ENCODE results near the gene CPXM2. TPM values are rescaled to one million over a fixed set of nuclear protein-coding genes. Genes with fewer than 3 reads are reported as not detected.

CPXM2 gene
- polyA plus RNA-seq, 1 donor (not counting 4 experiments of a cell fraction or from before 2014, with no cell fraction given), result 0.03 TPM

GRCh38 chr10:123878666-123879303, 12.8 kb downstream of the CPXM2 start:
- H3K4me3 ChIP-seq (ENCODE audit: control insufficient read depth in 2 of 3, extremely low read depth in 1 of 3, insufficient read depth in 2 of 3, low read depth in 1 of 3, low read length in 3 of 3), result no peak overlapping the region
- no peaks in the 10 kb centered on the region for H3K9me1 ChIP-seq (ENCODE audit: control insufficient read depth, extremely low read depth, insufficient read depth, low read length)
- DNase-seq (ENCODE audit: low read depth, low spot score) (no peak), FAIRE-seq (no peak)
- TF ChIP-seq EZH2 (IDR thresholded peaks at IDR 0.05; ENCODE audit: low read length) (no peak), CTCF (optimal IDR thresholded peaks at IDR 0.05 in 1 of 3, IDR thresholded peaks at IDR 0.05 in 1 of 3, conservative IDR thresholded peaks at IDR 0.05 in 1 of 3; ENCODE audit: extremely low read depth in 1 of 3, insufficient read depth in 2 of 3, low read length in 3 of 3) (no peak)
- H2AFZ ChIP-seq (ENCODE audit: control insufficient read depth, low read length), result no peak overlapping the region
- dilution Hi-C loops (cut with MboI; ENCODE audit: extremely low pct_ligation_motif_present, low sequenced_read_pairs), result no loop called here
- H4K20me1 ChIP-seq (ENCODE audit: control insufficient read depth, extremely low read depth, insufficient read depth, low read length), result no peaks in the 10 kb centered on the region
- H3K4me1 ChIP-seq (ENCODE audit: control insufficient read depth, extremely low read depth, insufficient read depth, low read length), result no peaks in the 10 kb centered on the region
- no peak overlapping the region for H3K4me2 ChIP-seq (ENCODE audit: control insufficient read depth, extremely low read depth, insufficient read depth, low read depth, low read length)
- H3K9ac ChIP-seq (ENCODE audit: control insufficient read depth, extremely low read depth, insufficient read depth, low read length), result no peak overlapping the region
- peaks cover 2% of the 10 kb centered on the region for H3K9me3 ChIP-seq (ENCODE audit: control insufficient read depth, low read depth, low read length)
- peaks cover 7% of the 10 kb centered on the region for H3K27me3 ChIP-seq (ENCODE audit: control insufficient read depth, extremely low read depth, insufficient read depth, low read length)
- no peaks in the 10 kb centered on the region for H3K79me2 ChIP-seq (ENCODE audit: control insufficient read depth, insufficient read depth, low read length)
- no peaks in the 10 kb centered on the region for H3K36me3 ChIP-seq (ENCODE audit: control insufficient read depth in 2 of 2, extremely low read depth in 1 of 2, insufficient read depth in 2 of 2, low read length in 2 of 2)
- H3K27ac ChIP-seq (ENCODE audit: control insufficient read depth, insufficient read depth, low read length), result no peak overlapping the region

GRCh38 chr10:123870260-123870659, 21.3 kb downstream of the CPXM2 start:
- H2AFZ ChIP-seq (ENCODE audit: control insufficient read depth, low read length), result no peak overlapping the region
- FAIRE-seq (no peak), DNase-seq (ENCODE audit: low read depth, low spot score) (no peak)
- peaks cover 9% of the 10 kb centered on the region for H3K27me3 ChIP-seq (ENCODE audit: control insufficient read depth, extremely low read depth, insufficient read depth, low read length)
- H3K79me2 ChIP-seq (ENCODE audit: control insufficient read depth, insufficient read depth, low read length), result no peaks in the 10 kb centered on the region
- dilution Hi-C loops (cut with MboI; ENCODE audit: extremely low pct_ligation_motif_present, low sequenced_read_pairs), result no loop called here
- no peaks in the 10 kb centered on the region for H3K36me3 ChIP-seq (ENCODE audit: control insufficient read depth in 2 of 2, extremely low read depth in 1 of 2, insufficient read depth in 2 of 2, low read length in 2 of 2)
- TF ChIP-seq EZH2 (IDR thresholded peaks at IDR 0.05; ENCODE audit: low read length), result no peak
- no peak for TF ChIP-seq CTCF (optimal IDR thresholded peaks at IDR 0.05 in 1 of 3, IDR thresholded peaks at IDR 0.05 in 1 of 3, conservative IDR thresholded peaks at IDR 0.05 in 1 of 3; ENCODE audit: extremely low read depth in 1 of 3, insufficient read depth in 2 of 3, low read length in 3 of 3)
- H3K4me3 ChIP-seq (ENCODE audit: control insufficient read depth in 2 of 3, extremely low read depth in 1 of 3, insufficient read depth in 2 of 3, low read depth in 1 of 3, low read length in 3 of 3), result no peak overlapping the region
- H3K9ac ChIP-seq (ENCODE audit: control insufficient read depth, extremely low read depth, insufficient read depth, low read length), result no peak overlapping the region
- H3K27ac ChIP-seq (ENCODE audit: control insufficient read depth, insufficient read depth, low read length), result no peak overlapping the region
- no peak overlapping the region for H3K4me2 ChIP-seq (ENCODE audit: control insufficient read depth, extremely low read depth, insufficient read depth, low read depth, low read length)
- H3K4me1 ChIP-seq (ENCODE audit: control insufficient read depth, extremely low read depth, insufficient read depth, low read length), result no peaks in the 10 kb centered on the region
- H4K20me1 ChIP-seq (ENCODE audit: control insufficient read depth, extremely low read depth, insufficient read depth, low read length), result no peaks in the 10 kb centered on the region
- no peaks in the 10 kb centered on the region for H3K9me1 ChIP-seq (ENCODE audit: control insufficient read depth, extremely low read depth, insufficient read depth, low read length)
- H3K9me3 ChIP-seq (ENCODE audit: control insufficient read depth, low read depth, low read length), result no peaks in the 10 kb centered on the region
